GM19468 (cell line): Measurements from ENCODE around the gene POLG.

Experiments used
- ATAC-seq: cut with Tn5 transposase; IDR thresholded peaks from one replicate; pipeline ENCODE4 v1.9.1; 2021; ENCODE audit warnings: mild to moderate bottlenecking, moderate library complexity, moderate number of reproducible peaks; ENCODE audit not compliant: unreplicated experiment; ENCODE audit errors: extremely low read depth

Gene POLG

GRCh38 chr15:89329329-89330084, 5.1 kb downstream of the POLG start:
- ATAC-seq: no peak

- ATAC-seq: no peak
These were observed 6.0 kb downstream of the POLG start for GRCh38 chr15:89328398-89329254.

GRCh38 chr15:89327113-89327512, 7.5 kb downstream of the POLG start:
- no peak for ATAC-seq

GRCh38 chr15:89326316-89326715, 8.3 kb downstream of the POLG start:
- no peak for ATAC-seq

GRCh38 chr15:89325039-89325803, 9.4 kb downstream of the POLG start:
- no peak for ATAC-seq

- ATAC-seq: no peak
These were observed 10.8 kb downstream of the POLG start for GRCh38 chr15:89323825-89324224.

GRCh38 chr15:89322822-89323221, 11.8 kb downstream of the POLG start:
- no peak for ATAC-seq

- ATAC-seq: no peak
These were observed 12.9 kb downstream of the POLG start for GRCh38 chr15:89321521-89322410.

- no peak for ATAC-seq
These were observed 14.4 kb downstream of the POLG start for GRCh38 chr15:89320200-89320599.

- no peak for ATAC-seq
These were observed 14.9 kb downstream of the POLG start for GRCh38 chr15:89319678-89320077.

GRCh38 chr15:89317186-89317720, 17.4 kb downstream of the POLG start:
- no peak for ATAC-seq

- no peak for ATAC-seq
These were observed 18.1 kb downstream of the POLG start for GRCh38 chr15:89316504-89316903.

GRCh38 chr15:89315375-89315929, 19.2 kb downstream of the POLG start:
- ATAC-seq: no peak

GRCh38 chr15:89309993-89310392, 24.6 kb downstream of the POLG start:
- ATAC-seq: no peak

- no peak for ATAC-seq
These were observed 26.4 kb downstream of the POLG start for GRCh38 chr15:89308236-89308635.

- ATAC-seq: no peak
These were observed 26.8 kb downstream of the POLG start for GRCh38 chr15:89307791-89308190.

- ATAC-seq: no peak
These were observed 27.5 kb downstream of the POLG start for GRCh38 chr15:89307046-89307587.

GRCh38 chr15:89305395-89305794, 29.2 kb downstream of the POLG start:
- ATAC-seq: no peak

GRCh38 chr15:89303986-89304385, 30.6 kb downstream of the POLG start:
- ATAC-seq: no peak
